ENCODE results near the gene ERN1.
"Not testable (repeated sequence)": the region's sequence is repeated elsewhere in the genome, so short reads cannot be mapped to it uniquely, and the experiment has no call there.

The ERN1 gene

GRCh38 chr17:64174686-64175456, 44.9 kb upstream of the ERN1 start:
- Mint-ChIP-seq H3K27ac (peak overlapping the region in 1 of 3 experiments; percentile 69), H3K36me3 (ENCODE audit: low read depth) (peaks cover 62% of the 10 kb centered on the region), H3K4me3 (peak overlapping the region in 1 of 3 experiments; percentile 43), H3K9me3 (no peaks in the 10 kb centered on the region), H3K4me1 (peaks cover 50% of the 10 kb centered on the region), H3K27me3 (ENCODE audit: low read depth) (peaks cover 4% of the 10 kb centered on the region)
- no peak for TF ChIP-seq CTCF (IDR thresholded peaks at IDR 0.05; ENCODE audit: unreplicated experiment in 3 of 3)

GRCh38 chr17:64173646-64174045, 43.7 kb upstream of the ERN1 start:
- peaks cover 3% of the 10 kb centered on the region for H3K27me3 Mint-ChIP-seq (ENCODE audit: low read depth)
- no peak overlapping the region for H3K27ac Mint-ChIP-seq
- H3K4me3 Mint-ChIP-seq = no peak overlapping the region
- peaks cover 53% of the 10 kb centered on the region for H3K36me3 Mint-ChIP-seq (ENCODE audit: low read depth)
- H3K4me1 Mint-ChIP-seq = peaks cover 45% of the 10 kb centered on the region
- no peak for TF ChIP-seq CTCF (IDR thresholded peaks at IDR 0.05; ENCODE audit: unreplicated experiment in 3 of 3)
- H3K9me3 Mint-ChIP-seq = no peaks in the 10 kb centered on the region

GRCh38 chr17:64172510-64172909, 42.6 kb upstream of the ERN1 start:
- Mint-ChIP-seq H3K9me3 (no peaks in the 10 kb centered on the region), H3K27me3 (ENCODE audit: low read depth) (no peaks in the 10 kb centered on the region), H3K27ac (peak overlapping the region in 1 of 3 experiments; percentile 46), H3K36me3 (ENCODE audit: low read depth) (peaks cover 45% of the 10 kb centered on the region), H3K4me3 (no peak overlapping the region), H3K4me1 (peaks cover 34% of the 10 kb centered on the region)
- no peak for TF ChIP-seq CTCF (IDR thresholded peaks at IDR 0.05; ENCODE audit: unreplicated experiment in 3 of 3)

- no peak overlapping the region for H3K4me3 Mint-ChIP-seq
- no peak overlapping the region for H3K27ac Mint-ChIP-seq
- H3K4me1 Mint-ChIP-seq = peaks cover 22% of the 10 kb centered on the region
These were observed 41.1 kb upstream of the ERN1 start for GRCh38 chr17:64171041-64171440.

GRCh38 chr17:64170286-64170685, 40.3 kb upstream of the ERN1 start:
- TF ChIP-seq CTCF (IDR thresholded peaks at IDR 0.05; ENCODE audit: unreplicated experiment in 3 of 3) = no peak
- H3K9me3 Mint-ChIP-seq = no peaks in the 10 kb centered on the region
- H3K4me1 Mint-ChIP-seq = peaks cover 22% of the 10 kb centered on the region

More at GRCh38 chr17:64171041-64171440, 41.1 kb upstream of the ERN1 start:
- no peak for TF ChIP-seq CTCF (IDR thresholded peaks at IDR 0.05; ENCODE audit: unreplicated experiment in 3 of 3)
- H3K27me3 Mint-ChIP-seq (ENCODE audit: low read depth) = no peaks in the 10 kb centered on the region
- peaks cover 44% of the 10 kb centered on the region for H3K36me3 Mint-ChIP-seq (ENCODE audit: low read depth)
- no peaks in the 10 kb centered on the region for H3K9me3 Mint-ChIP-seq

GRCh38 chr17:64167666-64168065, 37.7 kb upstream of the ERN1 start:
- Mint-ChIP-seq H3K4me1 (peaks cover 10% of the 10 kb centered on the region), H3K36me3 (ENCODE audit: low read depth) (peaks cover 37% of the 10 kb centered on the region)
- H3K4me3 Mint-ChIP-seq; H3K27me3 Mint-ChIP-seq (ENCODE audit: low read depth); H3K27ac Mint-ChIP-seq; H3K9me3 Mint-ChIP-seq: not testable (repeated sequence)

More at GRCh38 chr17:64170286-64170685, 40.3 kb upstream of the ERN1 start:
- H3K36me3 Mint-ChIP-seq (ENCODE audit: low read depth) = peaks cover 45% of the 10 kb centered on the region
- H3K27me3 Mint-ChIP-seq (ENCODE audit: low read depth) = no peaks in the 10 kb centered on the region
- H3K27ac Mint-ChIP-seq = peak overlapping the region in 1 of 3 experiments; percentile 20
- H3K4me3 Mint-ChIP-seq = no peak overlapping the region

Measured in nephron (organoid).